Coronary artery (tissue), 2 donors: ENCODE data around the gene CLPTM1L.
"Not testable (repeated sequence)": the region's sequence is repeated elsewhere in the genome, so short reads cannot be mapped to it uniquely, and the experiment has no call there.

Source experiments
- DNase-seq: peaks from one replicate; pipeline ENCODE4 v3.0.0-alpha.2; 2017; ENCODE audit warnings: low spot score
- H3K27ac ChIP-seq, 2 donors: fragments of 200-600 bp; sonication (generic); one replicate each; pipeline ENCODE4 v1.5.1; 2016 to 2019
- H3K4me3 ChIP-seq: fragments of 200-600 bp; sonication (generic); 2 replicates; pipeline ENCODE4 v1.5.1; 2016; ENCODE audit warnings: mild to moderate bottlenecking, moderate library complexity
- TF ChIP-seq, protein P1 (sequence below): fragments of 200-600 bp; sonication (generic); IDR thresholded peaks from one replicate; pipeline ENCODE4 v1.5.1; 2019; ENCODE audit warnings: antibody characterized with exemption

CLPTM1L gene

DNA sequence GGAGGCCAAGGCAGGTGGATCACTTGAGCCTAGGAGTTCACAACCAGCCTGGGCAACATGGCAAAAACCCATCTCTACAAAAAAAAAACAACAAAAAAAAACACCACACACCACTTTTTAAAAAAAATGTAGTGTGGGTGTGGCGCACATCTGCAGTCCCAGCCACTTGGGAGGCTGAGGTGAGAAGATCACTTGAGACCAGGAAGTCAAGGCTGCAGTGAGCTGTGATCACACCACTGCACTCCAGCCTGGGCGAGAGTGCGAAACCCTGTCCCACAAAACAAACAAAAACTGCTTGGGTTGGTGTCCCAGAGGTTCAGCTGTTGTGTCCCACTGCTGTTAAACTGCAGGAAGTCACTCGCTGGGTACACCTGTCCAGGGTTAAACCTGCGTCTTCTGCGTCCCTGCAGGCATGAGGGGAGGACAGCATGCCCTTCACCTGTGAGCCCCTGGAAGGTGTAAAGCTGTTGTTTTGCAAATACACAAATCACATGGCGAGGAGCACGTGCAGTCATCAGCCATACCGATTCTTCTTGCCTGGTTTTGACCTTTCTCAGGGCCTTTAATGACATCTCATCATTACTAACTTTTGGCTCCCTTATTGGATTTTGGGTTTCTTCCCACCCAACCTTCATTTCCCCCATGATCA lies 29.3 kb upstream of the CLPTM1L start:
- TF ChIP-seq, protein P1, sequence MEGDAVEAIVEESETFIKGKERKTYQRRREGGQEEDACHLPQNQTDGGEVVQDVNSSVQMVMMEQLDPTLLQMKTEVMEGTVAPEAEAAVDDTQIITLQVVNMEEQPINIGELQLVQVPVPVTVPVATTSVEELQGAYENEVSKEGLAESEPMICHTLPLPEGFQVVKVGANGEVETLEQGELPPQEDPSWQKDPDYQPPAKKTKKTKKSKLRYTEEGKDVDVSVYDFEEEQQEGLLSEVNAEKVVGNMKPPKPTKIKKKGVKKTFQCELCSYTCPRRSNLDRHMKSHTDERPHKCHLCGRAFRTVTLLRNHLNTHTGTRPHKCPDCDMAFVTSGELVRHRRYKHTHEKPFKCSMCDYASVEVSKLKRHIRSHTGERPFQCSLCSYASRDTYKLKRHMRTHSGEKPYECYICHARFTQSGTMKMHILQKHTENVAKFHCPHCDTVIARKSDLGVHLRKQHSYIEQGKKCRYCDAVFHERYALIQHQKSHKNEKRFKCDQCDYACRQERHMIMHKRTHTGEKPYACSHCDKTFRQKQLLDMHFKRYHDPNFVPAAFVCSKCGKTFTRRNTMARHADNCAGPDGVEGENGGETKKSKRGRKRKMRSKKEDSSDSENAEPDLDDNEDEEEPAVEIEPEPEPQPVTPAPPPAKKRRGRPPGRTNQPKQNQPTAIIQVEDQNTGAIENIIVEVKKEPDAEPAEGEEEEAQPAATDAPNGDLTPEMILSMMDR = no peak
- H3K27ac ChIP-seq = no peak overlapping the region
- DNase-seq = no peak
- no peak overlapping the region for H3K4me3 ChIP-seq

DNA sequence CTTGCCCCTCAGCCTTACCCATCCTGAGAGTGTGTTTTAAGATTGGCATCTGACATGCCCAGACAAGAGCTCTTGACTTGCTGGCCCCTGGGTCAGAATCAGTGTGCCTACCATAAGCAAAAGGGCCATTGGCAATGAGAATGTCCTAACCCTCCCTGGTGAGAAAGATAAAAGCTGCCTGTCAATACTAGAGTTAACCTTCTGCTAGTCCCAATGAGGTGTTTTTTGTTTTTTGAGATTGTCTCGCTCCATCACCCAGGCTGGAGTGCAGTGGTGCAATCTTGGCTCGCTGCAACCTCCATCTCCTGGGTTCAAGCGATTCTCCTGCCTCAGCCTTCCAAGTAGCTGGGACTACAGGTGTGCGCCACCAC lies 27.1 kb upstream of the CLPTM1L start:
- H3K27ac ChIP-seq, H3K4me3 ChIP-seq, DNase-seq: not testable (repeated sequence)

DNA sequence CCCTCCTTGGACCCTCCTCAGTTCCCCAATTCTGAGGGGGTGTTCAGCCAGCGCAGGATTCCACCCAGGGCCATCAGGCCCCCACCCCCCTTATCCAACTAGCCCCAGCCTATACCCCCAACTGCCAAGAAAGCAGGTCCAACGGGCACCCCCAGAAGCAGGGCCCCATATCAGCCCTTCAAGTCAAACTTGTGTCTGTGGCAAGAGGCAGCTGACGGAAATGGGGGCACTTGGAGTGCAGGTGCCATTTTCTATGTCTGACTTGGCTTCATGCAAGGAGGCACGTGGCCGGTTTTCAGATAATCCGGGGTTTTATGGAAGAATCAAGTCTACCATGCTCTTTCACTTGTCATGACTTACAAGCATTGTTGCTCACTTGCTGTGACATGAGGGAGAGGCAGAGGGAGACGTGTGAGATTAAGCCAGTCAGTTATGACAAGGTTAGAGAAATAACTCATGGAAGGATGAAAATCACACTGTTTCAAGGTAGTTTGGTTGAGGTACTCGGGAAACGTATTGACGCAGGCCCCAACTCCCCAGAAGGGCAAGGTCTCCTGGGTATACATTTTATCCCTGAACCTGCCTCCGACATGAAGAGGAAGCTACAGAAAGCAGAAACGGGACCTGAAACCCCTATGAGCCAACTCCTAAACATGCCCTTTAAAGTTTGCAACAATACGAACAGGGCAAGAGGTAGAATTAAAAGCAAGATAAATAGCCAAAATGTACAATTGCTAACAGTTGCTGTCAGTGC lies 26.5 kb upstream of the CLPTM1L start:
- no peak for DNase-seq
- H3K4me3 ChIP-seq = no peak overlapping the region
- TF ChIP-seq, protein P1 = no peak
- H3K27ac ChIP-seq = no peak overlapping the region

DNA sequence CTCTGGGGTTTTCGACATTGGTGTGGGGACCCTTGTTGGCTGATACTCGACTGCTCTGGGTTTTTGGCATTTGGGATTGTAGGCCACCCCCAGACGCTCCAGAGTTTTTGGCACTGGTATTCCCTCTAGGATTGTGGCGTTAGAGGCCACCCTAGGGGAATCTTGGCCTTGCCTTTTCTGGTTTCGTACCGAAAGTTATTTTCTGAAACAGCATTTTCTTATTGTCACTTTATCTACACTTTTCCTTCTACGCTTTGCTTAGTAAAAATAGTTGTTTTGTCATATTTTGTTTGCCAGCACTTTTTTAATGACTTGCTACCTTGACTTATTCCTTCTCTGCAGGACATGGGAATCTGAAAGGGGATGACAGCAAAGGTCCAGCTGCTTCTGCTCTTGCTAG lies 25.1 kb upstream of the CLPTM1L start:
- Histone ChIP-seq H3K27ac (no peak overlapping the region), H3K4me3 (no peak overlapping the region)
- DNase-seq = no peak
- TF ChIP-seq, protein P1 = no peak

DNA sequence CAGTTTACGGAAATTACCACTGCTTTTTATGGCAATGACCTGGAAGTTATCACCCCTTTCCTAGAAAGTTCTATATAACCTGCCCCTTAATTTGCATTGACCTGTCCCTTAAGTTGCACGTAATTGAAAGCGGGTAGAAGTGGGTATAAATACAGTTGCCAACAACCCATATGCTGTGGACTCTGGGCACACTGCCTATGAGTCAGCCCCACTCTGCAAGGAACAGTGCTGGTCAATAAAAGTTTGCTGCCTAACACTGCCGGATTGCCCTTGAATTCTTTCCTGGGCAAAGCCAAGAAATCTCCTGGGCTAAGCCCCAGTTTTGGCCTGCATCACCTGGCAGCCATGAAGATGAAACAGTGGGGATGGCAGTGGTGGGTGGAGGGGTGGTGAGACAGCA lies 23.9 kb upstream of the CLPTM1L start:
- Histone ChIP-seq H3K4me3 (no peak overlapping the region), H3K27ac (no peak overlapping the region)
- TF ChIP-seq, protein P1 = no peak
- DNase-seq = no peak

DNA sequence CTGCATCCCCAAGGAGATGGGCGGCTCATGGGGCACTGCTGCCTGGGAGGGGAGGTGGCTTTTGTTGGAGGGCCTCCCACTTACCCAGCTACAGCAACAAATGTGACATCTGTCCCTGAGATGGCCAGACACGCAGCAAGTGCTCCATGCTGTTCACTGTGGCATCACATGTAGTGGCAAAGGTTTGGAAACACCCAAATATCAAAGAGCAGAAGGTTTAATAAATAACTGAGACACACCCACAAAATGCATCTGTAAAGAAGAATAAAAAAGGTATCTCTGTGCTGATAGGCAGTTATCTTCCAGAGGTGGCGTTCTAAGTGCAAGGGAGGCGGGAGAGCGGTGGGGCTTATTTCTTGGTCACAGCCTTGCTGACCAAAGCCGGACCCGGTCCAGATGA lies 23.3 kb upstream of the CLPTM1L start:
- TF ChIP-seq, protein P1 = no peak
- Histone ChIP-seq H3K27ac (no peak overlapping the region), H3K4me3 (no peak overlapping the region)
- no peak for DNase-seq

DNA sequence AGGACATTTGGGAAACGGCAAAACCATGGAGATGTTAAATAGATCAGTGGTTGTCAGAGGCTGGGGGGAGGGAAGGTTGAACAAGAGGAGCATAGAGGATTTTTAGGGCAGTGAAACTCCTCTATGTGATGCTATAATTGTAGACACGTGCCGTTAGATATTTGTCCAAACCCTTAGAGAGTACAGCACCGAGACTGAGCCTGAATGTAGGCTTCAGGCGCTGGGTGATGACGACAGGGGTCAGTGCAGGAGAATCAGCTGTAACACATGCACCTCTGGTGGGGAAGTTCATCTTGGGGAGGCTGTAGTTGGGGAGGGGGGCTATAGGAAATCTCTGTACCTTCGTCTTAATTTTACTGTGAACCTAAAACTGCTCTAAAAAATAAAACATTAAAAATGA lies 22.2 kb upstream of the CLPTM1L start:
- Histone ChIP-seq H3K4me3 (no peak overlapping the region), H3K27ac (no peak overlapping the region)
- DNase-seq = no peak
- TF ChIP-seq, protein P1 = no peak
